ENCODE measurements around the gene ADGRA3.

The ADGRA3 gene

GRCh38 chr4:22427675-22428074 is 88.2 kb downstream of the ADGRA3 start:
- no peak for DNase-seq (ENCODE audit: low spot score)
- in situ Hi-C loops (cut with MboI; ENCODE audit: low sequenced_read_pairs, unreplicated experiment) = no loop called here
- TF ChIP-seq, protein P1, sequence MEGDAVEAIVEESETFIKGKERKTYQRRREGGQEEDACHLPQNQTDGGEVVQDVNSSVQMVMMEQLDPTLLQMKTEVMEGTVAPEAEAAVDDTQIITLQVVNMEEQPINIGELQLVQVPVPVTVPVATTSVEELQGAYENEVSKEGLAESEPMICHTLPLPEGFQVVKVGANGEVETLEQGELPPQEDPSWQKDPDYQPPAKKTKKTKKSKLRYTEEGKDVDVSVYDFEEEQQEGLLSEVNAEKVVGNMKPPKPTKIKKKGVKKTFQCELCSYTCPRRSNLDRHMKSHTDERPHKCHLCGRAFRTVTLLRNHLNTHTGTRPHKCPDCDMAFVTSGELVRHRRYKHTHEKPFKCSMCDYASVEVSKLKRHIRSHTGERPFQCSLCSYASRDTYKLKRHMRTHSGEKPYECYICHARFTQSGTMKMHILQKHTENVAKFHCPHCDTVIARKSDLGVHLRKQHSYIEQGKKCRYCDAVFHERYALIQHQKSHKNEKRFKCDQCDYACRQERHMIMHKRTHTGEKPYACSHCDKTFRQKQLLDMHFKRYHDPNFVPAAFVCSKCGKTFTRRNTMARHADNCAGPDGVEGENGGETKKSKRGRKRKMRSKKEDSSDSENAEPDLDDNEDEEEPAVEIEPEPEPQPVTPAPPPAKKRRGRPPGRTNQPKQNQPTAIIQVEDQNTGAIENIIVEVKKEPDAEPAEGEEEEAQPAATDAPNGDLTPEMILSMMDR (IDR thresholded peaks at IDR 0.05; ENCODE audit: borderline replicate concordance, control extremely low read depth, extremely low read depth, insufficient read depth, missing control alignments) = no peak

DNA sequence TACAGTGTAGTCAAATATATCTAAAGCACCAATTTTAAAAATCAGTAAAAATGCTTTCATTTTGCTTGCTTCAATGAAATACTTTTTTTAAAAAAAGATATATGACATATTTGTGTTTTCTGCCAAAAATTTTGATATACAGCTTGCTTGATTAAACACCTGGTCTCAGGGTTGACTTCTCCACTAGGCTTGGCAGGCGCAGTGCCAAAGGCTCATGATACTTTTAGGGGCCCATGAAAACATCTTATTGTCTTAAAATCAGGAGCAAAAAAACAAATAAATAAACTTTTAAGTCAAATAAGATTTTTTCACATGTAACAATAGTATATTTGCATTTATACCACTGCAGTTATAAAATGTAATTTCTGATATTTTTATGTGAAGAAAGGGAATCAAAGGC is 95.6 kb downstream of the ADGRA3 start:
- no peak for DNase-seq (ENCODE audit: low spot score)
- TF ChIP-seq, protein P1 (IDR thresholded peaks at IDR 0.05; ENCODE audit: borderline replicate concordance, control extremely low read depth, extremely low read depth, insufficient read depth, missing control alignments) = no peak
- in situ Hi-C loops (cut with MboI; ENCODE audit: low sequenced_read_pairs, unreplicated experiment) = no loop called here

DNA sequence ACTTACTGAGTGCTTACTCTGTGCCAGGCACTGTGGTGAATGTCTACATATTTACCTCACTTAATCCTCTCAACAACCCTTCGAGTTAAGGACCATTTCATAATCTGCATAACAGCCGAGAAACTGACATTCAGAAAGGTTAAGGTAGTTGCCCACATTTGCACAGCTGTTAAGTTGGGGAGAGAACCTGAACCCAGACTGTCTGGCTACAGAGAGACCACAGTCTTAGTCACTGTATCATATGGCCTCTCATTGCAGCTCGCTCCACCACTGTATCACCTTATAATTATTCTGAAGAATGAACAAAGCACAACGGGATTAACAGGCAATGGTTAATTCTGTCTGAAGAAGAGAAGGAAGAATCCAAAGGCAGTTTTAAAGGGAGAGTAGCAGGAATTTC is 98.5 kb downstream of the ADGRA3 start:
- in situ Hi-C loops (cut with MboI; ENCODE audit: low sequenced_read_pairs, unreplicated experiment) = loop anchor here (10.0 kb wide), 1 partner anchor 277 kb away; the partner anchor contains the start of gene GBA3
- no peak for DNase-seq (ENCODE audit: low spot score)
- TF ChIP-seq, protein P1 (IDR thresholded peaks at IDR 0.05; ENCODE audit: borderline replicate concordance, control extremely low read depth, extremely low read depth, insufficient read depth, missing control alignments) = no peak

DNA sequence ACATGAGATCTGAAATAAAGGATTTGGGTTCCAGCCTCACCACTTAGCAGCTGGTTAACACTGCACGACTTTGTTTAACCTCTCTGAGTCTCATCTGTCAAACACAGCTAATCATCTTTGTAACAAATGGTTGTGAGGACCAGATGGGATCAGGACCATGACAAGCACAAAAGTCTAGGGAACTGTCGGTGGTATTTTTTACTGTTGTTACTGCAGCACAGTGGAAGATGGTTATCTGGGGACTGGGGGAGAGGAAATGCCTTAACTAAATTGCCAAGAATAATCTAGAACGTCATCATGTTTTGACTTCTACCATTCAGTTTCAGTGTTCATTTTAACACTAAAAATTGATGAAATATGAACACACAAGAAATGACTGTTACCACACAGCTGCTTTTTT is 99.5 kb downstream of the ADGRA3 start:
- TF ChIP-seq, protein P1 (IDR thresholded peaks at IDR 0.05; ENCODE audit: borderline replicate concordance, control extremely low read depth, extremely low read depth, insufficient read depth, missing control alignments) = no peak
- DNase-seq (ENCODE audit: low spot score) = no peak
- in situ Hi-C loops (cut with MboI; ENCODE audit: low sequenced_read_pairs, unreplicated experiment) = loop anchor here (10.0 kb wide), 1 partner anchor 278 kb away; the partner anchor contains the start of gene GBA3

DNA sequence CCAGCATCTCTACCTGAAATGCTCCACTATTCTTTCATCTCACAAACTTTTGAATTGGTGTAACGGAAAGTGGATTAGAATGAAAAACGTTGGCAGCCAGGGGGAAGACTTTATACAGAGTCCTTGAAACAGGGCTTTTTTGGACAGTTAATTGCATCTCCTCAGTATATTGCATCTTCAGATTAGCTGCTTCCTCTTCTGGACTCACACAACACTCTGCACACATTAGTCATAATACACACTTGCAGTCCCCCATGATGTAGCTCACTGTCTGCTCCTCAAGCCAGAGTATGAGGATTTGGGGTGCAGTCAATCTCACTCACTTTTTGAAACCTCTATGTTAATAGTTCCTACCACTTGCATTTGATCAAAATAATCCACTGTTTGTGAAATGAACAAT is 101.0 kb downstream of the ADGRA3 start:
- in situ Hi-C loops (cut with MboI; ENCODE audit: low sequenced_read_pairs, unreplicated experiment) = loop anchor here (10.0 kb wide), 1 partner anchor 280 kb away; the partner anchor contains the start of gene GBA3
- DNase-seq (ENCODE audit: low spot score) = no peak
- TF ChIP-seq, protein P1 (IDR thresholded peaks at IDR 0.05; ENCODE audit: borderline replicate concordance, control extremely low read depth, extremely low read depth, insufficient read depth, missing control alignments) = no peak

DNA sequence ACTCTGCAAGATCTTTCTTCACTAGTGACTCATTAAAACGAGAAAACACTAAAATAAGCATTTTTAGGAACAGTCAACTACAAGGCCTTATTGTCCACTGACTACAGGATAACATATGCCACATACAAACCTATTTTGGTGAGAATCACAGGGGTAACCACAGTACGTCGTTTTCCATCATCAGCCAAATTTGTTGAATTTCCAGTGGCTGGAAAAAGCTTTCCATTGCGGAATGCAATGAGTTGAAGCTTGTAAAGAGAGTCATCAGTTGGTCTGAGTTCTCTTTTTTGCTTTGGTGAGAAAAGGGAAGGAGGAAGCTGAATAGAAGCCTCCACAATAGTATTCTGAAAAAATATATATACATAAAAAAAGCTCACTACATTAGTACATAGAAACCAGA is 102.4 kb downstream of the ADGRA3 start:
- TF ChIP-seq, protein P1 (IDR thresholded peaks at IDR 0.05; ENCODE audit: borderline replicate concordance, control extremely low read depth, extremely low read depth, insufficient read depth, missing control alignments) = no peak
- in situ Hi-C loops (cut with MboI; ENCODE audit: low sequenced_read_pairs, unreplicated experiment) = loop anchor here (10.0 kb wide), 1 partner anchor 281 kb away; the partner anchor contains the start of gene GBA3
- no peak for DNase-seq (ENCODE audit: low spot score)
